Melanocyte of skin (primary cell): Measurements from ENCODE around the gene RAB5IF. TPM values are rescaled to one million over a fixed set of nuclear protein-coding genes. Genes with fewer than 3 reads are reported as not detected.

Experiments used
- small RNA-seq, 2 donors: library from RNA; depleted of rRNA; stranded (forward); fragments of <200 nt; gene quantifications; one replicate each; pipeline ENCODE3, GENCODE V24; 2012
- total RNA-seq, 2 donors: library from RNA; depleted of rRNA; stranded (reverse); fragments of >200 nt; gene quantifications; 2 replicates each; pipeline ENCODE4 v1.2.3, GENCODE V29; 2012

Gene RAB5IF, protein sequence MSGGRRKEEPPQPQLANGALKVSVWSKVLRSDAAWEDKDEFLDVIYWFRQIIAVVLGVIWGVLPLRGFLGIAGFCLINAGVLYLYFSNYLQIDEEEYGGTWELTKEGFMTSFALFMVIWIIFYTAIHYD
- 100 to 1,000 TPM in 1 of 2 donors, 10 to 100 TPM in 1; 54.4 to 121 TPM for total RNA-seq

DNA sequence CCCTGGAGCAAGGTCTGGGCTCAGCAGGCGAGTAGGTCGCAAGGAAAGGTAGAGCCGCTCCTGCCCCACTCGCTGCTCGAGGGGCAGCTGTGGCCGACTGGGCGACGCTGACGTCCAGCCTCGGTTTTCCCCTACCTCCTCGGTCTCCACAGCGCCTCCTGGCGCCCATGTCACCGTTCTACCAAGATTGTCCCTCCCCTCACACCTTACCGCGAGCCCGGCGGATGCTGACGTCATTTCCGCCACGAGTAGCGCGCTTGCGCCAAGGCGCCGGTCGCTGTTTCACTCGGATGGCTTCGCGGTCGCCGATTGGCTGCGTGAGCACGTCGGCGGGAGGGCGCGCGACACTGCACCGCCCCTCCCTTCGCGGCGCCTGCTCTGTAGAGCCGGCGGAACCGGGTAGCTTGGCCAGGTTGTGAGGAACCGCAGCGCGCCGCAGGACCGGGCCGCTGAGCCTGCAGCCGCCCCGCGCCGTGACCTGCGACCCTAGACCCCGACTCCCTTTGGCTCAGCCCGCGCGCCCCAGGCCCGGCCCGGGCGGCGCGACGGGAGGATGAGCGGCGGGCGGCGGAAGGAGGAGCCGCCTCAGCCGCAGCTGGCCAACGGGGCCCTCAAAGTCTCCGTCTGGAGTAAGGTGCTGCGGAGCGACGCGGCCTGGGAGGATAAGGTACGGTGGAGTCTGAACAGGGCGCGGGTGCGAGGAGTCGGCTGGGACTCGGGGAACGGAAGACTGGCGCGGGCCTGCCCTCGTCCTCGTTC, at the start of gene RAB5IF:
RAB5IF (plus strand) TSS at position 381 of the 759 bp plus-strand sequence; CDS start at position 554, 173 bp downstream.

GRCh38 chr20:36573103-36573797, 32.3 kb upstream of the RAB5IF start, which contains the start of gene TGIF2:
Gene TGIF2 (plus strand): TSS chr20:36573597. CDS start chr20:36578775, 5,178 bp downstream.

DNA sequence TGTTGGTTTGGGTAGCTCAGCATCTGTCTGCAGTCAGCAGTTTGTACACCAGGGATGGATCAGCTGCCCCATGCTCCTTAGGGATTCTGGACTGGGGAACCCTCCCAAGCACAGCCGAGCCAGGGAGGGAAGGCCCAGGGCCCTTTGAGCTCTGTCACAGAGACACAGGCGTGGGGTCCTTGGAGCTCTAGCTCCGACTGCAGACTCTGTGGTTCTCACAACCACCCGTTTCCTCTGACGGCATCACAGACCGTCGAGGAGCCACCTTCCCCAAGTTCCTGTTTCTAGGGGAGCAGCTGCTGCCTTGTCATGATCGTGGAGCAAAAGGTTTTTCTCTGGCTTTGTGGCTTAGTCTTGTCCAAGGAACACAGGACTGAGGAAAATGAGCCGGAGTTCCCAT, 40.4 kb downstream of the RAB5IF start, which contains the start of gene SLA2:
SLA2 (minus strand) TSS at position 199 of the 400 bp plus-strand sequence. CDS start 4,861 bp downstream, outside the sequence.

Small RNA genes within 50 kb of the gene (small RNA-seq; reads per million reads assigned to genes)
- gene RF00017 = 0 reads per million in 2 donors

Other genes starting within 250 kb of the RAB5IF start
- 1 to 10 TPM; 5.5 to 7.3 TPM for gene MYL9, start 64.3 kb upstream of the RAB5IF start, total RNA-seq
- 10 to 100 TPM; 15.1 to 18.0 TPM for gene TGIF2, start 32.2 kb upstream of the RAB5IF start, total RNA-seq
- not detected for gene SLA2, start 40.4 kb downstream of the RAB5IF start, total RNA-seq
- 10 to 100 TPM; 21.3 to 23.3 TPM for gene NDRG3, start 140.3 kb downstream of the RAB5IF start, total RNA-seq
- 10 to 100 TPM; 12.7 to 21.6 TPM for gene DSN1, start 168.0 kb downstream of the RAB5IF start, total RNA-seq